Stimulated activated CD4-positive, alpha-beta T cell treated with anti-CD3 and anti-CD28 coated beads, Interleukin-15, amount 100 ng/mL, for 48 hours (primary cell): ENCODE measurements around the gene MICU1.
"Not testable (repeated sequence)": the region's sequence is repeated elsewhere in the genome, so short reads cannot be mapped to it uniquely, and the experiment has no call there.

ENCODE experiments used
- DNase-seq, 2 donors: peaks; one replicate each; pipeline ENCODE4 v3.0.0-alpha.2; 2020; ENCODE audit warnings: low read depth in 2 of 2

Gene MICU1

DNA sequence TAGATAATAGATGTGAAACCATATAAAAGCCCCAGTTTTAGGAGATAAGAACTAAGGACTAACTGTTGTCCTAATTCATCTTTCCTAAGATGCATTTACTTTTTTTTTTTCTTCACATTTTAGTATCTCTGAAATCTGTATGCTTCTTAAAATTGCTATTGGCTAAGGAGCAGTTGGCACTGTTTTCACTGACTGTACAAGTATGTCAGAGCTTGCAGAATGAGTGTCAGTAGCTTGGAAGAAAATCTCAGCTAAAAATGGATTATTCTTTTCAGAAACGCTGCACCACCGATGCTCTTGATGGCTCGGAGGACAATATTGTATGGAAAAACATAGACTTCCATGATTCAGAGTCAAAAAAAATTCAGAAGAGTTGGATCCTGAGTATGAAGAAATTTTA, 180.0 kb downstream of the MICU1 start:
- no peak for DNase-seq

DNA sequence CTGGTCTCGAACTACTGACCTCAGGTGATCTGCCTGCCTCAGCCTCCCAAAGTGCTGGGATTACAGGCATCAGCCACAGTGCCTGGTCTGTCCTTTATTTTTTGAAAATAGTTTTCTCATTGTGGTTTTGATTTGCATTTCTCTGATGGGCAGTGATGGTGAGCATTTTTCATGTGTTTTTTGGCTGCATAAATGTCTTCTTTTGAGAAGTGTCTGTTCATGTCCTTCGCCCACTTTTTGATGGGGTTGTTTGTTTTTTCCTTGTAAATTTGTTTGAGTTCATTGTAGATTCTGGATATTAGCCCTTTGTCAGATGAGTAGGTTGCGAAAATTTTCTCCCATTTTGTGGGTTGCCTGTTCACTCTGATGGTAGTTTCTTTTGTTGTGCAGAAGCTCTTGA, 182.9 kb downstream of the MICU1 start:
- DNase-seq, result not testable (repeated sequence)

- no peak for DNase-seq
Observed at GRCh38 chr10:72435570-72435969, 190.3 kb downstream of the MICU1 start.

GRCh38 chr10:72430936-72431335, 194.9 kb downstream of the MICU1 start:
- DNase-seq, result not testable (repeated sequence)

DNA sequence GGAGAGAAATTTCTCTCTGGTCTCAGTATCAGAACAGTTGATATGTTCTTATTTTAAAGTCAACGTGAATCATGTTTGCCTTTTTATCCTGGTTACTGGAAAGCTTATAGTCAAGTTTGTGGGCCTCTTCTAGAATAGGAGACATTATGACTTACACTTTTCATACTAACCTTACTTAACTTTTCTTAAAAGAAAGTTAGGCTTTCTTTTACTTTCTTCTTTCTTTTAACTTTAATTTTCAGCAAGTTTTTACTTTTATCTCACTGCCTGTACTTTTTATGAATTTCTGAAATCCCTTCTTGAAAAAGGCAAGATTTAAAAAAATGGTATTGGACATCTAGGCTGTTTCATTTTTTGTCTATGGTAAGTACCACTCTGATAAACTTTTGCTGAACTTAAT, 195.9 kb downstream of the MICU1 start:
- no peak for DNase-seq

GRCh38 chr10:72426986-72427385, 198.9 kb downstream of the MICU1 start:
- no peak for DNase-seq

GRCh38 chr10:72425133-72425532, 200.7 kb downstream of the MICU1 start:
- no peak for DNase-seq

DNA sequence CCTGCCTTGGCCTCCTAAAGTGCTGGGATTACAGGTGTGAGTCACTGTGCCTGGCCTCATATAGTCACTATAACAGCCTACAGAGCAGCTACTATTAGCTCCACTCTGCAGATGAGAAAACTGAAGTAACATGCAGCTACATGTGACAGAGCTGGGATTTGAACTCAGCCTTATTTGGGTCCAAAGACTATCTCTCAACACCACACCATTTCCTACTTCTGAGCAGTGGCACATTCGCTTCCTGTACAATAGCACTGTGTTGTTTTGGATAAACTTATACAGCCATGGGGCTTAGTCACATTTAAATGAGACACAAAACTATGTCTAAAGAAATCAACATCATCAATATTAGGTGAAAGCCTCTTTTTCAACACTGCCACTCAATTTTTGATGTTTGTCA, 201.3 kb downstream of the MICU1 start:
- no peak for DNase-seq

DNA sequence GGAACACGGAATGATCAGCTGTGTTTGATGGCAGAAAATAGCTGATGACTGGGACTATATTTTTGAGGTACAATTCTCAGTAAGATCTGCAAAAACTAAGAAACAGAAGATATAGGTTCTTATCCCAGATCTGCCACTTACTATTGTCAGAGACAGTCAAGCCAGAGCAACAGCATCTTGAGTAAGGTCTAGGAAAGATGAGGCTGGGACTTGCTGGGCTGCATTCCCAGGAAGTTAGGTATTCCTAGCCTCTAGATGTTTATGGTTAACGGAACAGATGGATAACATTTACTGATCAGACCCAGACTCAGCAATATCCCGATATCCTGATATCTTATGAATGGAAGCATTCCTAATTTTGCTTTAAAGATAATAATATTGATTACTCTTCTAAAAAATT, 202.5 kb downstream of the MICU1 start:
- DNase-seq, result no peak

- DNase-seq, result no peak
Observed at GRCh38 chr10:72421885-72422540, 203.9 kb downstream of the MICU1 start.

- DNase-seq, result no peak
Observed at GRCh38 chr10:72419241-72419640, 206.6 kb downstream of the MICU1 start.

DNA sequence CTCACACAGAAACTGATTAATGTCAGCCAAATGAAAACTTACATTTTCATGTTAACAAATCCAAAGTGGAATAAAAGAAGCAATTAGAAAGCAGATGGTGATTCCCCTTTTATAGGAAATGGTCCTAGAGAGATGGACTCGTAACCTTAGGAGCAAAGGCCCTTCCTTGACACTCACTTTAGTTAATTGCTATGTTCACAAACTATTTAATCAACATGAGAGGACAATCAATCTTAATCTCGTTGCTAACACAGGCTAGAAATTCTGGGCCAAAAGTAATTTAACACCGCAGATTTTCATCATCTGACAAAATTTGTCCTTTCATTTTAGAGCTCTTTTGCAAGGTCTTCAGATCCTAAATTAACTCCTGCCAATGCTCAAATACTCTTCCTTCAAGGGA, 207.2 kb downstream of the MICU1 start:
- DNase-seq, result no peak

DNA sequence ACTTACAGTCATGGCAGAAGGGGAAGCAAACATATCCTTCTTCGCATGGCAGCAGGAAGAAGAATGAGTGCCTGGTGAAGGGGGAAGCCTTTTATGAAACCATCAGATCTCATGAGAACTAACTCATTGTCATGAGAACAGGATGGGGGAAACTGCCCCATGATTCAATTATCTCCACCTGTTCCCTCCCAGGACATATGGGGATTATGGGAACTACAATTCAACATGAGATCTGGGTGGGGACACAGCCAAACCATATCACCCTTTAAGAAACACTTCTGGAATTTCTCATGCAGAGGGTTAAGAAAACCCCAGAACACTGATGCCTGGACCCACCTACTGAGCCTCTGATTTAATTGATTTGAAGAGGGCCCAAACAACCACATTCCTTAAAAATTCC, 207.9 kb downstream of the MICU1 start:
- DNase-seq, result no peak

DNA sequence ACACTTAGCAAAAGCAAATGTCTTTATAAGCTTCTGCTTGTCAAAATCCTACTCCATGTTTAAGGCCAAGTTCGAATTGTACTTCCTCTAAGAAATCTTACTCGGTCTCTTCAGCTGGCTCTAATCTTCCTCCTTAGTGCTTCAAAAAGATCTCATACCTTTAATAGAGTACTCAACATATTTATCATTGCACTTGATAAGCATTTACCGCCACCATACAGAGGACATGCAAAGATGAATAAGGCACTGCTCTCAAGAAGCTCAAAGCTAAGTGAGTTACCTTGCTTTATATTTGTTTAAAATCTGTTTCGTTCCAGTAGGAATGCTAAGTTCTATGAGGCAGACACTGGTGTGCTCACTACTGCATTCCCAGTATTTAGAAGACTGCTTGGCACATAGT, 209.2 kb downstream of the MICU1 start:
- no peak for DNase-seq

- DNase-seq, result no peak
Observed at GRCh38 chr10:72414642-72415041, 211.2 kb downstream of the MICU1 start.

DNA sequence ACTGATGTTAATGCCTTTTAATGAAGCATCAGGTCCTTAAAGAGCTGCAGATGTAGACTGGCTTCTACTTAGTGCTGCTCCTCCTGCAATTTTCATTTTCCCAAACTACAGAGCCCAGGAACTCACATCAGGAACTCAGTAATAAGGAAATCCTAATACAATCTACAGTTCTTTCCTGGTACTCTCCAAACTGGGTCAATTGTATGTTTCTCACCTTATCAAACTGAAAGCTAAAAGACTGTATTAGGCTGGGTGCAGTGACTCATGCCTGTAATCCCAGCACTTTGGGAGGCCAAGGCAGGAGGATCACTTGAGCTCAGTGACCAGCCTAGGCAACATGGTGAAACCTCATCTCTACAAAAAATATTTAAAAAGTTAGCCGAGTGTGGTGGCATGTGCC, 216.7 kb downstream of the MICU1 start:
- DNase-seq, result no peak

DNA sequence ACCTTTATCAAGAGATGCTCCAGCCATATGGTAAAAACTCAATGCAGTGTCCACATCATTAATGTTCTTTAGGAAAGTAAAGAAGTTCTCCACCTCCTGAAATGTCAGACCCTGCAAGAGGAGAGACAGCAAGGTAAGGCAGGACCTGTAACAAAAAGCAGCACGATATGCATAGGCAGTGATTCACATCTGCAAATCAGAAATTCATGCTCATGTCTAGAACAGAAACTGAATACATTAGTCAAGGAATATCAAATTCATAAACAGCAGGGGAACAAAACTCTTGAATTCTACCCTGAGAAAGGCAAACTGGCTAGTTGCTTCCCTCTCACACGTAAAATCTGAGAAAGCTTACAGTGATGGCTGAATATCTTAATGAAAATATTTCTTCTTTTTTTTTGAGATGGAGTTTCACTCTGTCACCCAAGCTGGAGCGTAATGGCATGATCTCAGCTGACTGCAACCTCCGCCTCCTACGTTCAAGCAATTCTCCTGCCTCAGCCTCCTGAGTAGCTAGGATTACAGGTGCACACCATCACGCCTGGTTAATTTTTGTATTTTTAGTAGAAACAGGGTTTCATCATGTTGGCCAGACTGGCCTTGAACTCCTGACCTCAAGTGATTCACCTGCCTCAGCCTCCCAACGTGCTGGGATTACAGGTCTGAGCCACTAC, 217.8 kb downstream of the MICU1 start:
- no peak for DNase-seq

GRCh38 chr10:72407471-72407870, 218.4 kb downstream of the MICU1 start:
- DNase-seq, result no peak

DNA sequence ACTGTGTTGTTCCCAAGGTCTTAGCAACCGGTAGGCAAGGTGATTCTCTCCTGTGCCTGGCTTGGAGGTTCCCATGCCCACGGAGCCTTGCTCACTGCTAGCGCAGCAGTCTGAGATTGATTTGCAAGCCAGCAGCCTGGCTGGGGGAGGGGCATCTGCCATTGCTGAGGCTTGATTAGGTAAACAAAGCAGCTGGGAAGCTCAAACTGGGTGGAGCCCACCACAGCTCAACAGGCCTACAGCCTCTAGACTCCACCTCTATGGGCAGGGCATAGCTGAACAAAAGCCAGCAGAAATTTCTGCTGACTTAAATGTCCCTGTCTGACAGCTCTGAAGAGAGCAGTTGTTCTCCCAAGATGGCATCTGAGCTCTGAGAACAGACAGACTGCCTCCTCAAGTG, 230.3 kb downstream of the MICU1 start:
- DNase-seq, result not testable (repeated sequence)

- no peak for DNase-seq
Observed at GRCh38 chr10:72392571-72392970, 233.3 kb downstream of the MICU1 start.

- DNase-seq, result no peak
Observed at GRCh38 chr10:72390764-72391163, 235.1 kb downstream of the MICU1 start.

DNA sequence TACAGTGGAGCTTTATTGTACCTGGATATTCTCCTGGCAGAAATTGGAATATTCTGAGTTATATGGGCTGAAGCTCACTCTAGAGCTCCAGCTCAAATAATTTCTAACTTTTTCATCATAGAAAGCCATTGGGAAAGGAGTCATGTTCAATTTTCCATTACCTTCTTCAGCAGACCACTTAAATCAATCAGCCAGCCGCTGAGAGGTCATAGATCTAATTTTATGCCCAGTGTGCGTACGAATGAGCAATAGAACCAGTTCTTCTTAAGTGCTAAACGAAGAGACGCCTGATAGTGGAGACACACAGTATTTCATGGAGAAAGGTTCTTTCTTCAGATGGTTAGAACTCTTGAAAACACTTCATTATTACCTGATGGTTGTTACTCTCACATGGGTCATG, 236.2 kb downstream of the MICU1 start:
- DNase-seq, result no peak

DNA sequence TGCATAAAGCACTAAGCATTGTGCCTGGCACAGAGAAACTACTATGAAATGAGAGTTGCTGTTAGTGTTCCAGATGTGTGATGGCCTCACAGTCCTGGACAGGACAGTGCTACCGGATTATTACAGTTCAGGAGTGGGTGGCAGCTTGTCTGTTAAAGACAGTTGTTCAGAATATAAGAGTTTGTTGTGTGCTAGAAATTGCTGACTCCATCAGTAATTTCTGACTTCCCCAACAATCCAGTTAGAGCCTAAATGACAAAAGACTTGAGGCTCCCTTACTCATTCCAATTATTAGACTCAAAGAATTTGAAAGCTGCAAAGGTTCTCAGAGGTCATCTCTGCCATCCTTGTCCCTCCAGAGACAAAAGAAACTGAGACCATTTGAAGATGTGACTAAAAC, 236.9 kb downstream of the MICU1 start:
- no peak for DNase-seq

GRCh38 chr10:72388062-72388461, 237.8 kb downstream of the MICU1 start:
- DNase-seq, result no peak
